ENCODE results near the gene INPP5E. TPM values are rescaled to one million over a fixed set of nuclear protein-coding genes. Genes with fewer than 3 reads are reported as not detected.

Gene INPP5E
- total and polyA plus RNA-seq, 2 donors (not counting 1 experiment from before 2014, with no cell fraction given), result 3.9 to 7.8 TPM

GRCh38 chr9:136467766-136468165 lies 28.1 kb upstream of the INPP5E start:
- no peak for DNase-seq (ENCODE audit: low read depth in 2 of 2)
- H3K9ac ChIP-seq (ENCODE audit: insufficient read depth, low read length), result no peak overlapping the region
- peaks cover 19% of the 10 kb centered on the region for H3K79me2 ChIP-seq (ENCODE audit: control insufficient read depth, insufficient read depth, low read length)
- H3K36me3 ChIP-seq (ENCODE audit: control insufficient read depth, insufficient read depth, low read length), result peaks cover 53% of the 10 kb centered on the region
- H3K9me3 ChIP-seq (ENCODE audit: control insufficient read depth, insufficient read depth, low read depth, low read length), result no peaks in the 10 kb centered on the region
- H2AFZ ChIP-seq (ENCODE audit: low read length), result no peak overlapping the region
- TF ChIP-seq EZH2 (IDR thresholded peaks at IDR 0.05; ENCODE audit: low read length, missing control alignments), result no peak
- no peak for TF ChIP-seq CTCF (conservative IDR thresholded peaks at IDR 0.05 in 1 of 2, IDR thresholded peaks at IDR 0.05 in 1 of 2; ENCODE audit: low read depth in 1 of 2, low read length in 2 of 2)
- no peak overlapping the region for H3K4me2 ChIP-seq (ENCODE audit: extremely low read depth, insufficient read depth, low read length)
- H3K4me3 ChIP-seq (replicated peaks in 1 of 4; ENCODE audit: control extremely low read depth in 1 of 4, insufficient read depth in 1 of 4, low read depth in 3 of 4, low read length in 4 of 4), result no peak overlapping the region
- no peak overlapping the region for H3K27ac ChIP-seq (ENCODE audit: insufficient read depth, low read length)
- no peaks in the 10 kb centered on the region for H3K4me1 ChIP-seq (ENCODE audit: control insufficient read depth, extremely low read depth, insufficient read depth, low read length)
- no peaks in the 10 kb centered on the region for H4K20me1 ChIP-seq (ENCODE audit: control insufficient read depth, extremely low read depth, insufficient read depth, low read length)
- H3K27me3 ChIP-seq (ENCODE audit: control insufficient read depth, insufficient read depth, low read length), result no peaks in the 10 kb centered on the region

GRCh38 chr9:136466155-136466541 lies 26.5 kb upstream of the INPP5E start:
- no peaks in the 10 kb centered on the region for H4K20me1 ChIP-seq (ENCODE audit: control insufficient read depth, extremely low read depth, insufficient read depth, low read length)
- H3K9me3 ChIP-seq (ENCODE audit: control insufficient read depth, insufficient read depth, low read depth, low read length), result no peaks in the 10 kb centered on the region
- no peak overlapping the region for H2AFZ ChIP-seq (ENCODE audit: low read length)
- peaks cover 10% of the 10 kb centered on the region for H3K79me2 ChIP-seq (ENCODE audit: control insufficient read depth, insufficient read depth, low read length)
- H3K4me2 ChIP-seq (ENCODE audit: extremely low read depth, insufficient read depth, low read length), result no peak overlapping the region
- no peak for DNase-seq (ENCODE audit: low read depth in 2 of 2)
- H3K27ac ChIP-seq (ENCODE audit: insufficient read depth, low read length), result no peak overlapping the region
- no peaks in the 10 kb centered on the region for H3K4me1 ChIP-seq (ENCODE audit: control insufficient read depth, extremely low read depth, insufficient read depth, low read length)
- H3K36me3 ChIP-seq (ENCODE audit: control insufficient read depth, insufficient read depth, low read length), result peaks cover 46% of the 10 kb centered on the region
- H3K27me3 ChIP-seq (ENCODE audit: control insufficient read depth, insufficient read depth, low read length), result no peaks in the 10 kb centered on the region
- H3K4me3 ChIP-seq (replicated peaks in 1 of 4; ENCODE audit: control extremely low read depth in 1 of 4, insufficient read depth in 1 of 4, low read depth in 3 of 4, low read length in 4 of 4), result no peak overlapping the region
- no peak for TF ChIP-seq CTCF (conservative IDR thresholded peaks at IDR 0.05 in 1 of 2, IDR thresholded peaks at IDR 0.05 in 1 of 2; ENCODE audit: low read depth in 1 of 2, low read length in 2 of 2)
- no peak for TF ChIP-seq EZH2 (IDR thresholded peaks at IDR 0.05; ENCODE audit: low read length, missing control alignments)
- no peak overlapping the region for H3K9ac ChIP-seq (ENCODE audit: insufficient read depth, low read length)

GRCh38 chr9:136465500-136466154 lies 26.0 kb upstream of the INPP5E start:
- H3K4me2 ChIP-seq (ENCODE audit: extremely low read depth, insufficient read depth, low read length), result no peak overlapping the region
- no peak overlapping the region for H3K27ac ChIP-seq (ENCODE audit: insufficient read depth, low read length)
- no peak for TF ChIP-seq EZH2 (IDR thresholded peaks at IDR 0.05; ENCODE audit: low read length, missing control alignments)
- TF ChIP-seq CTCF (conservative IDR thresholded peaks at IDR 0.05 in 1 of 2, IDR thresholded peaks at IDR 0.05 in 1 of 2; ENCODE audit: low read depth in 1 of 2, low read length in 2 of 2), result no peak
- H2AFZ ChIP-seq (ENCODE audit: low read length), result no peak overlapping the region
- H3K4me1 ChIP-seq (ENCODE audit: control insufficient read depth, extremely low read depth, insufficient read depth, low read length), result no peaks in the 10 kb centered on the region
- H3K36me3 ChIP-seq (ENCODE audit: control insufficient read depth, insufficient read depth, low read length), result peaks cover 47% of the 10 kb centered on the region
- H4K20me1 ChIP-seq (ENCODE audit: control insufficient read depth, extremely low read depth, insufficient read depth, low read length), result no peaks in the 10 kb centered on the region
- H3K9me3 ChIP-seq (ENCODE audit: control insufficient read depth, insufficient read depth, low read depth, low read length), result no peaks in the 10 kb centered on the region
- H3K4me3 ChIP-seq (replicated peaks in 1 of 4; ENCODE audit: control extremely low read depth in 1 of 4, insufficient read depth in 1 of 4, low read depth in 3 of 4, low read length in 4 of 4), result no peak overlapping the region
- H3K27me3 ChIP-seq (ENCODE audit: control insufficient read depth, insufficient read depth, low read length), result no peaks in the 10 kb centered on the region
- no peak for DNase-seq (ENCODE audit: low read depth in 2 of 2)
- no peak overlapping the region for H3K9ac ChIP-seq (ENCODE audit: insufficient read depth, low read length)
- H3K79me2 ChIP-seq (ENCODE audit: control insufficient read depth, insufficient read depth, low read length), result peaks cover 6% of the 10 kb centered on the region
